Endothelial cell of umbilical vein (primary cell): ENCODE measurements around the gene CUBN. TPM values are rescaled to one million over a fixed set of nuclear protein-coding genes. Genes with fewer than 3 reads are reported as not detected.

Experiments
- BruUV-seq: library from RNA; stranded (reverse); fragments of 400-500 nt; replicated peaks from 2 replicates; lab custom pipeline; 2021; lab: Mats Ljungman, UMichigan
- CTCF ChIA-PET: fragments of 300-600, 350-600 bp; sonication (Branson Sonifier 250); formaldehyde crosslinking; loops from one replicate; lab custom pipeline; 2021; ENCODE audit warnings: antibody characterized with exemption, inconsistent platforms; lab: Charles Lee
- POLR2A ChIA-PET: fragments of 300-600, 350-600 bp; sonication (Branson Sonifier 250); formaldehyde crosslinking; loops from one replicate; lab custom pipeline; 2021; ENCODE audit warnings: antibody characterized with exemption, inconsistent platforms; lab: Charles Lee
- DNase-seq: peaks from one replicate; pipeline ENCODE4 v3.0.0-alpha.2; 2011; ENCODE audit warnings: low read depth, low spot score
- FAIRE-seq: peaks from 2 replicates; lab custom pipeline; 2011; peaks lifted over from hg19 to GRCh38; lab: Jason Lieb, UNC
- H2AFZ ChIP-seq: 2 replicates; pipeline ENCODE4 v1.6.0; 2012; ENCODE audit warnings: low read depth, low read length, control low read depth, inconsistent platforms
- H3K27ac ChIP-seq: 2 replicates; pipeline ENCODE4 v1.5.1; 2011; ENCODE audit warnings: low read depth, mild to moderate bottlenecking, control low read depth, low read length, moderate library complexity; ENCODE audit not compliant: insufficient read depth
- H3K27me3 ChIP-seq, 2 experiments: 2 replicates each; pipeline versions ENCODE4 v1.6.0 to v1.6.1; 2011; ENCODE audit warnings: low read length in 2 of 2, mixed read lengths in 1 of 2; ENCODE audit not compliant: control insufficient read depth in 2 of 2, insufficient read depth in 2 of 2
- H3K36me3 ChIP-seq, 2 experiments: 2 replicates in 1 of 2; 3 replicates in 1 of 2; pipeline ENCODE4 v1.5.1; 2011; ENCODE audit warnings: low read length in 2 of 2, mild to moderate bottlenecking in 1 of 2, moderate library complexity in 1 of 2; ENCODE audit not compliant: control insufficient read depth in 2 of 2, insufficient read depth in 2 of 2; ENCODE audit errors: extremely low read depth in 1 of 2
- H3K4me1 ChIP-seq: 3 replicates; pipeline ENCODE4 v1.5.1; 2011; ENCODE audit warnings: mild to moderate bottlenecking, low read length; ENCODE audit not compliant: control insufficient read depth, insufficient read depth; ENCODE audit errors: extremely low read depth
- H3K4me2 ChIP-seq: 2 replicates; pipeline ENCODE4 v1.6.1; 2011; ENCODE audit warnings: low read length, control low read depth, mixed read lengths; ENCODE audit not compliant: insufficient read depth
- H3K4me3 ChIP-seq, 3 experiments: fragments of 200-600 bp in 1 of 3; sonication (generic), shearing (Covaris generic) in 1 of 3; replicated peaks in 1 of 3; 2 replicates each; pipeline ENCODE4 v1.5.1; 2011 to 2016; ENCODE audit warnings: control low read depth in 3 of 3, low read length in 3 of 3, mild to moderate bottlenecking in 2 of 3, inconsistent platforms in 1 of 3, low read depth in 1 of 3, moderate library complexity in 1 of 3; ENCODE audit not compliant: insufficient read depth in 1 of 3
- H3K79me2 ChIP-seq: 2 replicates; pipeline ENCODE4 v1.6.0; 2012; ENCODE audit warnings: low read length, inconsistent platforms; ENCODE audit not compliant: control insufficient read depth, insufficient read depth
- H3K9ac ChIP-seq: replicated peaks from 2 replicates; pipeline ENCODE3; 2011; ENCODE audit warnings: low read length, control low read depth; ENCODE audit not compliant: insufficient read depth; ENCODE audit errors: extremely low read depth
- H3K9me1 ChIP-seq: replicated peaks from 3 replicates; pipeline ENCODE4 v1.6.0; 2011; ENCODE audit warnings: mild to moderate bottlenecking, low read length; ENCODE audit not compliant: control insufficient read depth, insufficient read depth; ENCODE audit errors: extremely low read depth
- H3K9me3 ChIP-seq: replicated peaks from 2 replicates; pipeline ENCODE4 v1.5.1; 2012; ENCODE audit warnings: low read length, inconsistent platforms; ENCODE audit not compliant: control insufficient read depth, insufficient read depth
- H4K20me1 ChIP-seq: replicated peaks from 2 replicates; pipeline ENCODE3; 2011; ENCODE audit warnings: mild to moderate bottlenecking, low read length; ENCODE audit not compliant: control insufficient read depth, insufficient read depth; ENCODE audit errors: extremely low read depth
- CTCF ChIP-seq, 2 donors: IDR thresholded peaks; 1 replicate in 1 of 2; 2 replicates in 1 of 2; pipeline ENCODE4 v1.5.1; 2011; ENCODE audit warnings: low read length in 2 of 2, mild to moderate bottlenecking in 2 of 2, moderate library complexity in 2 of 2, control low read depth in 1 of 2, inconsistent platforms in 1 of 2, low read depth in 1 of 2; ENCODE audit not compliant: insufficient read depth in 1 of 2; ENCODE audit errors: extremely low read depth in 1 of 2
- EZH2 ChIP-seq: IDR thresholded peaks from 2 replicates; pipeline ENCODE4 v1.6.1; 2012; ENCODE audit warnings: borderline replicate concordance, low read depth, mild to moderate bottlenecking, moderate library complexity, low read length, inconsistent platforms; ENCODE audit not compliant: severe bottlenecking
- FOS ChIP-seq: IDR thresholded peaks from 2 replicates; pipeline ENCODE4 v1.6.1; 2011; ENCODE audit warnings: mild to moderate bottlenecking, low read length, moderate library complexity, borderline replicate concordance; ENCODE audit not compliant: insufficient read depth
- JUN ChIP-seq: IDR thresholded peaks from 2 replicates; pipeline ENCODE4 v1.6.1; 2011; ENCODE audit warnings: borderline replicate concordance, low read depth; ENCODE audit not compliant: insufficient read length, insufficient read depth
- MYC ChIP-seq: IDR thresholded peaks from one replicate; pipeline ENCODE4 v1.6.1; 2011; ENCODE audit warnings: mild to moderate bottlenecking, low read depth, low read length
- POLR2A ChIP-seq: IDR thresholded peaks from 2 replicates; pipeline ENCODE4 v1.6.1; 2012; ENCODE audit warnings: low read depth, mild to moderate bottlenecking, control low read depth, low read length
- dilution Hi-C: fragments of 300-500 bp; cut with MboI; formaldehyde crosslinking; loops from one replicate; pipeline ENCODE4 v1.15.0; 2019; ENCODE audit warnings: low sequenced_read_pairs; ENCODE audit not compliant: extremely low pct_ligation_motif_present
- intact Hi-C: fragments of 100-400 bp; cut with micrococcal nuclease; formaldehyde crosslinking; loops from one replicate; pipeline ENCODE4 v1.10.0; 2022
- polyA plus RNA-seq, 4 experiments: library from polyadenylated mRNA; depleted of rRNA in 3 of 4; stranded (reverse) in 3 of 4; unstranded in 1 of 4; fragments of >200 nt; gene quantifications; 2 replicates each; pipeline versions ENCODE4 v1.2.1 to v1.2.3, GENCODE V29; 2011 to 2012; ENCODE audit warnings: missing spikeins in 1 of 4
- total RNA-seq: library from RNA; stranded (reverse); gene quantifications from 2 replicates; pipeline ENCODE4 v1.2.3, GENCODE V29; 2021
- TF ChIP-seq, protein P1 (sequence below): IDR thresholded peaks from 2 replicates; pipeline ENCODE4 v1.6.1; 2011; ENCODE audit not compliant: insufficient read depth, insufficient read length

CUBN gene
- total and polyA plus RNA-seq, 2 donors (not counting 3 experiments of a cell fraction or from before 2014, with no cell fraction given), result 2.7 to 4.6 TPM

DNA sequence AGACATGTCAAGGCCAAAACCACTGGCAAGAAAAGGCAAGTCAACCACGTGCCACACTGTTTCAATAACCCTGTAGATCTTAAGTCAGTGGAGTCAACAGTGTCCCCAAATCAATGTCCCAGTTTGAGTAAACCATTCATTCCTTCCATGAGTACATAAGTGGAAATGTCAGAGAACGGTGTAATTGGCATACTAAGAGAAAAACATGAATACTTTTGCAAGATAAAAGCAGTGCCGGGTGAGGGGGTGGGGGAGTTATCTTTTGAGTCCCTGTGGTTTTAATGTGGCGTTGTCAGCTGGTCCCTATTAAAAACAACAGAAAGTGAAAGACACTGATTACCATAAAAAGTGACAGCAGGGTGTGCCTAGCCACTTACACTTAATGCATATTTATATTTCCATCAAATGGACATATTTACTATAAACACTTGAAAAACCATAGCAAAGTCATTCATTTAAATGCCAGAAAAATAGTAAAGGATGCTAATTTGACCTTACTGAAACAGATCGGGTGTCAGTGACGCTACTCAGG is 350.2 kb downstream of the CUBN start:
- H4K20me1 ChIP-seq, result no peaks in the 10 kb centered on the region
- no peak overlapping the region for H3K9ac ChIP-seq
- peaks cover 4% of the 10 kb centered on the region for H3K79me2 ChIP-seq
- no peak overlapping the region for H3K27ac ChIP-seq
- dilution Hi-C loops (no loop called here), intact Hi-C loops (loop anchor here (10.0 kb wide), 2 partner anchors 135 to 185 kb away; no protein-coding TSS in a partner anchor)
- FAIRE-seq, result no peak
- H3K4me2 ChIP-seq, result no peak overlapping the region
- no TSS peak for BruUV-seq
- H3K27me3 ChIP-seq, result no peaks in the 10 kb centered on the region
- no peak overlapping the region for H2AFZ ChIP-seq
- H3K9me1 ChIP-seq, result no peaks in the 10 kb centered on the region
- ChIA-PET CTCF (no interaction called here), POLR2A (no interaction called here)
- peaks cover 22% of the 10 kb centered on the region for H3K4me1 ChIP-seq
- no peak for DNase-seq
- H3K4me3 ChIP-seq, result no peak overlapping the region
- H3K36me3 ChIP-seq, result no peaks in the 10 kb centered on the region
- TF ChIP-seq CTCF (IDR thresholded peaks at IDR 0.05; ENCODE audit: extremely low read depth in 1 of 2, insufficient read depth in 1 of 2, low read depth in 1 of 2, low read length in 2 of 2) (no peak), MYC (no peak), POLR2A (no peak), EZH2 (no peak), JUN (no peak), FOS (no peak)
- TF ChIP-seq, protein P1, sequence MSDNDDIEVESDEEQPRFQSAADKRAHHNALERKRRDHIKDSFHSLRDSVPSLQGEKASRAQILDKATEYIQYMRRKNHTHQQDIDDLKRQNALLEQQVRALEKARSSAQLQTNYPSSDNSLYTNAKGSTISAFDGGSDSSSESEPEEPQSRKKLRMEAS, result no peak
- H3K9me3 ChIP-seq, result no peaks in the 10 kb centered on the region
